ENCODE data around the gene HSF5. TPM values are rescaled to one million over a fixed set of nuclear protein-coding genes. Genes with fewer than 3 reads are reported as not detected.

HSF5 gene
- total and polyA plus RNA-seq, 9 donors = 0.04 to 0.20 (median 0.10) TPM; not detected in 2

GRCh38 chr17:58531122-58531521 is 42.9 kb upstream of the HSF5 start:
- WGBS (ENCODE audit: insufficient coverage) = 0% methylated on average over 1 of the region's 3 CpGs
- no peak for DNase-seq
- Histone ChIP-seq H3K27me3 (ENCODE audit: control insufficient read depth, insufficient read depth, low read length) (peaks cover 10% of the 10 kb centered on the region), H3K4me3 (ENCODE audit: low read length) (peak overlapping the region; percentile 45), H3K9me3 (replicated peaks; ENCODE audit: control insufficient read depth, low read depth, low read length) (no peaks in the 10 kb centered on the region), H3K4me1 (ENCODE audit: control insufficient read depth, insufficient read depth, low read length) (peaks cover 86% of the 10 kb centered on the region), H3K36me3 (ENCODE audit: control insufficient read depth, insufficient read depth, low read length) (no peaks in the 10 kb centered on the region), H3K27ac (ENCODE audit: low read length) (peak overlapping the region; percentile 42)

- H3K4me3 ChIP-seq (ENCODE audit: low read length) = peak overlapping the region; percentile 45
- DNase-seq = no peak
- no peaks in the 10 kb centered on the region for H3K9me3 ChIP-seq (replicated peaks; ENCODE audit: control insufficient read depth, low read depth, low read length)
- H3K36me3 ChIP-seq (ENCODE audit: control insufficient read depth, insufficient read depth, low read length) = peaks cover under 1% of the 10 kb centered on the region
- H3K4me1 ChIP-seq (ENCODE audit: control insufficient read depth, insufficient read depth, low read length) = peaks cover 87% of the 10 kb centered on the region
- WGBS (ENCODE audit: insufficient coverage) = 100% methylated on average over 1 of the region's 2 CpGs
- peak overlapping the region; percentile 13 for H3K27ac ChIP-seq (ENCODE audit: low read length)
- peaks cover 10% of the 10 kb centered on the region for H3K27me3 ChIP-seq (ENCODE audit: control insufficient read depth, insufficient read depth, low read length)
These were observed 42.4 kb upstream of the HSF5 start for GRCh38 chr17:58530655-58531054.

- H3K4me3 ChIP-seq (ENCODE audit: low read length) = peak overlapping the region; percentile 26
- peaks cover 8% of the 10 kb centered on the region for H3K36me3 ChIP-seq (ENCODE audit: control insufficient read depth, insufficient read depth, low read length)
- peaks cover 81% of the 10 kb centered on the region for H3K4me1 ChIP-seq (ENCODE audit: control insufficient read depth, insufficient read depth, low read length)
- 27% methylated on average over 1 of the region's 1 CpG for WGBS (ENCODE audit: insufficient coverage)
- H3K9me3 ChIP-seq (replicated peaks; ENCODE audit: control insufficient read depth, low read depth, low read length) = no peaks in the 10 kb centered on the region
- no peak for DNase-seq
- peak overlapping the region; percentile 49 for H3K27ac ChIP-seq (ENCODE audit: low read length)
- peaks cover 10% of the 10 kb centered on the region for H3K27me3 ChIP-seq (ENCODE audit: control insufficient read depth, insufficient read depth, low read length)
These were observed 41.1 kb upstream of the HSF5 start for GRCh38 chr17:58529275-58529674.

GRCh38 chr17:58528443-58528842 is 40.2 kb upstream of the HSF5 start:
- no peak for DNase-seq
- H3K9me3 ChIP-seq (replicated peaks; ENCODE audit: control insufficient read depth, low read depth, low read length) = no peaks in the 10 kb centered on the region
- peak overlapping the region; percentile 49 for H3K27ac ChIP-seq (ENCODE audit: low read length)
- H3K27me3 ChIP-seq (ENCODE audit: control insufficient read depth, insufficient read depth, low read length) = peaks cover 10% of the 10 kb centered on the region
- H3K36me3 ChIP-seq (ENCODE audit: control insufficient read depth, insufficient read depth, low read length) = peaks cover 12% of the 10 kb centered on the region
- peak overlapping the region; percentile 26 for H3K4me3 ChIP-seq (ENCODE audit: low read length)
- 10% methylated on average over 2 of the region's 3 CpGs for WGBS (ENCODE audit: insufficient coverage)
- H3K4me1 ChIP-seq (ENCODE audit: control insufficient read depth, insufficient read depth, low read length) = peaks cover 73% of the 10 kb centered on the region

- Histone ChIP-seq H3K4me1 (ENCODE audit: control insufficient read depth, insufficient read depth, low read length) (peaks cover 68% of the 10 kb centered on the region), H3K27ac (ENCODE audit: low read length) (peak overlapping the region; percentile 29), H3K36me3 (ENCODE audit: control insufficient read depth, insufficient read depth, low read length) (peaks cover 12% of the 10 kb centered on the region), H3K9me3 (replicated peaks; ENCODE audit: control insufficient read depth, low read depth, low read length) (no peaks in the 10 kb centered on the region), H3K4me3 (ENCODE audit: low read length) (peak overlapping the region; percentile 26), H3K27me3 (ENCODE audit: control insufficient read depth, insufficient read depth, low read length) (peaks cover 8% of the 10 kb centered on the region)
- DNase-seq = no peak
- 69% methylated on average over 2 of the region's 3 CpGs for WGBS (ENCODE audit: insufficient coverage)
These were observed 39.7 kb upstream of the HSF5 start for GRCh38 chr17:58527949-58528348.

GRCh38 chr17:58527306-58527705 is 39.1 kb upstream of the HSF5 start:
- DNase-seq = no peak
- Histone ChIP-seq H3K4me3 (ENCODE audit: low read length) (peak overlapping the region; percentile 15), H3K4me1 (ENCODE audit: control insufficient read depth, insufficient read depth, low read length) (peaks cover 62% of the 10 kb centered on the region), H3K27ac (ENCODE audit: low read length) (peak overlapping the region; percentile 9), H3K27me3 (ENCODE audit: control insufficient read depth, insufficient read depth, low read length) (peaks cover 2% of the 10 kb centered on the region), H3K9me3 (replicated peaks; ENCODE audit: control insufficient read depth, low read depth, low read length) (no peaks in the 10 kb centered on the region), H3K36me3 (ENCODE audit: control insufficient read depth, insufficient read depth, low read length) (peaks cover 12% of the 10 kb centered on the region)
- no CpG with 5 or more reads among the region's 2 CpGs for WGBS (ENCODE audit: insufficient coverage)

GRCh38 chr17:58525239-58525638 is 37.0 kb upstream of the HSF5 start:
- no peak overlapping the region for H3K4me3 ChIP-seq (ENCODE audit: low read length)
- 14% methylated on average over 3 of the region's 3 CpGs for WGBS (ENCODE audit: insufficient coverage)
- H3K36me3 ChIP-seq (ENCODE audit: control insufficient read depth, insufficient read depth, low read length) = peaks cover 22% of the 10 kb centered on the region
- no peaks in the 10 kb centered on the region for H3K27me3 ChIP-seq (ENCODE audit: control insufficient read depth, insufficient read depth, low read length)
- H3K9me3 ChIP-seq (replicated peaks; ENCODE audit: control insufficient read depth, low read depth, low read length) = no peaks in the 10 kb centered on the region
- H3K27ac ChIP-seq (ENCODE audit: low read length) = peak overlapping the region; percentile 54
- DNase-seq = peak; percentile 74
- H3K4me1 ChIP-seq (ENCODE audit: control insufficient read depth, insufficient read depth, low read length) = peaks cover 55% of the 10 kb centered on the region

- H3K9me3 ChIP-seq (replicated peaks; ENCODE audit: control insufficient read depth, low read depth, low read length) = no peaks in the 10 kb centered on the region
- no peak for DNase-seq
- H3K27me3 ChIP-seq (ENCODE audit: control insufficient read depth, insufficient read depth, low read length) = no peaks in the 10 kb centered on the region
- H3K4me1 ChIP-seq (ENCODE audit: control insufficient read depth, insufficient read depth, low read length) = peaks cover 43% of the 10 kb centered on the region
- H3K36me3 ChIP-seq (ENCODE audit: control insufficient read depth, insufficient read depth, low read length) = peaks cover 22% of the 10 kb centered on the region
- no peak overlapping the region for H3K4me3 ChIP-seq (ENCODE audit: low read length)
- no peak overlapping the region for H3K27ac ChIP-seq (ENCODE audit: low read length)
- WGBS (ENCODE audit: insufficient coverage) = 88% methylated on average over 10 of the region's 10 CpGs
These were observed 33.5 kb upstream of the HSF5 start for GRCh38 chr17:58521680-58522079.

GRCh38 chr17:58520843-58521430 is 32.7 kb upstream of the HSF5 start:
- Histone ChIP-seq H3K4me1 (ENCODE audit: control insufficient read depth, insufficient read depth, low read length) (peaks cover 40% of the 10 kb centered on the region), H3K27ac (ENCODE audit: low read length) (peak overlapping the region; percentile 4), H3K9me3 (replicated peaks; ENCODE audit: control insufficient read depth, low read depth, low read length) (no peaks in the 10 kb centered on the region), H3K36me3 (ENCODE audit: control insufficient read depth, insufficient read depth, low read length) (peaks cover 28% of the 10 kb centered on the region), H3K27me3 (ENCODE audit: control insufficient read depth, insufficient read depth, low read length) (no peaks in the 10 kb centered on the region), H3K4me3 (ENCODE audit: low read length) (no peak overlapping the region)
- WGBS (ENCODE audit: insufficient coverage) = 55% methylated on average over 13 of the region's 15 CpGs
- DNase-seq = no peak

GRCh38 chr17:58517928-58518609 is 29.9 kb upstream of the HSF5 start:
- Histone ChIP-seq H3K27ac (ENCODE audit: low read length) (peak overlapping the region; percentile 99), H3K9me3 (replicated peaks; ENCODE audit: control insufficient read depth, low read depth, low read length) (no peaks in the 10 kb centered on the region), H3K4me1 (ENCODE audit: control insufficient read depth, insufficient read depth, low read length) (peaks cover 43% of the 10 kb centered on the region), H3K36me3 (ENCODE audit: control insufficient read depth, insufficient read depth, low read length) (peaks cover 21% of the 10 kb centered on the region), H3K4me3 (ENCODE audit: low read length) (peak overlapping the region; percentile 93), H3K27me3 (ENCODE audit: control insufficient read depth, insufficient read depth, low read length) (no peaks in the 10 kb centered on the region)
- DNase-seq = peak; percentile 100
- WGBS (ENCODE audit: insufficient coverage) = 0% methylated on average over 35 of the region's 39 CpGs

Measured in muscle of leg (tissue), 11 donors.